Nephron progenitor cell (in vitro differentiated cells): ENCODE measurements around the gene RBM8A.
"Not testable (repeated sequence)": the region's sequence is repeated elsewhere in the genome, so short reads cannot be mapped to it uniquely, and the experiment has no call there.

Experiments used
- DNase-seq: peaks from one replicate; pipeline ENCODE4 v3.0.0; 2021
- H3K27ac Mint-ChIP-seq: 2 replicates; pipeline ENCODE4 v1.8.0; 2021; ENCODE audit warnings: mild to moderate bottlenecking, moderate library complexity, mixed read lengths
- H3K27me3 Mint-ChIP-seq: 2 replicates; pipeline ENCODE4 v1.8.0; 2021; ENCODE audit warnings: mild to moderate bottlenecking, low read depth, mixed read lengths; ENCODE audit not compliant: poor library complexity
- H3K36me3 Mint-ChIP-seq: 2 replicates; pipeline ENCODE4 v1.8.0; 2021; ENCODE audit warnings: low read depth, mixed read lengths
- H3K4me1 Mint-ChIP-seq: 2 replicates; pipeline ENCODE4 v1.8.0; 2021; ENCODE audit warnings: mixed read lengths
- H3K4me3 Mint-ChIP-seq: 2 replicates; pipeline ENCODE4 v1.8.0; 2021; ENCODE audit warnings: mild to moderate bottlenecking, moderate library complexity, mixed read lengths
- H3K9me3 Mint-ChIP-seq: 2 replicates; pipeline ENCODE4 v1.8.0; 2021; ENCODE audit warnings: mild to moderate bottlenecking, moderate library complexity, mixed read lengths
- TF ChIP-seq, protein P1 (sequence below): fragments of 200-600 bp; sonication (generic); IDR thresholded peaks from 2 replicates; pipeline ENCODE4 v1.5.0; 2021; ENCODE audit warnings: antibody characterized with exemption

The RBM8A gene

DNA sequence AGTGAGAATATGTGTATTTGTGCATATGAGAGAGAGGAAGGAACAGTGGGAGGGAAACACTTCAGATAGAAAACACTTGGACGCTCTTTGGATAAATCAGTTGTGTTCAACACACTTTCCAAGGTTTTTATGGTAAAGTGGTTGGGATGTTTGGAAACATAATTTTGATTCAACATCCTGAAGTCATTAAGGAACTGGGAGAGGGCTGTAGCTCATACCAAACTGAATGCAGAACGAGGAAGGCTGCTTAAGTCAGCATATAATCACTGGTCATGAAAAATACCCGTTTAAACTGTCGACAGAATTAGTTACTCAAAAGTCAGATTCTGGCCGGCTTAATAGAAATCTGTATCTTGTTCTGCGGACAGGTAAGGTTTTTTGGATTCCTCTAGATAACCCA, 15.6 kb upstream of the RBM8A start:
- Mint-ChIP-seq H3K9me3 (no peaks in the 10 kb centered on the region), H3K4me3 (no peak overlapping the region), H3K27me3 (no peaks in the 10 kb centered on the region), H3K36me3 (peaks cover 37% of the 10 kb centered on the region), H3K4me1 (peaks cover 15% of the 10 kb centered on the region), H3K27ac (peak overlapping the region; percentile 87)
- TF ChIP-seq, protein P1, sequence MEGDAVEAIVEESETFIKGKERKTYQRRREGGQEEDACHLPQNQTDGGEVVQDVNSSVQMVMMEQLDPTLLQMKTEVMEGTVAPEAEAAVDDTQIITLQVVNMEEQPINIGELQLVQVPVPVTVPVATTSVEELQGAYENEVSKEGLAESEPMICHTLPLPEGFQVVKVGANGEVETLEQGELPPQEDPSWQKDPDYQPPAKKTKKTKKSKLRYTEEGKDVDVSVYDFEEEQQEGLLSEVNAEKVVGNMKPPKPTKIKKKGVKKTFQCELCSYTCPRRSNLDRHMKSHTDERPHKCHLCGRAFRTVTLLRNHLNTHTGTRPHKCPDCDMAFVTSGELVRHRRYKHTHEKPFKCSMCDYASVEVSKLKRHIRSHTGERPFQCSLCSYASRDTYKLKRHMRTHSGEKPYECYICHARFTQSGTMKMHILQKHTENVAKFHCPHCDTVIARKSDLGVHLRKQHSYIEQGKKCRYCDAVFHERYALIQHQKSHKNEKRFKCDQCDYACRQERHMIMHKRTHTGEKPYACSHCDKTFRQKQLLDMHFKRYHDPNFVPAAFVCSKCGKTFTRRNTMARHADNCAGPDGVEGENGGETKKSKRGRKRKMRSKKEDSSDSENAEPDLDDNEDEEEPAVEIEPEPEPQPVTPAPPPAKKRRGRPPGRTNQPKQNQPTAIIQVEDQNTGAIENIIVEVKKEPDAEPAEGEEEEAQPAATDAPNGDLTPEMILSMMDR: no peak
- no peak for DNase-seq

DNA sequence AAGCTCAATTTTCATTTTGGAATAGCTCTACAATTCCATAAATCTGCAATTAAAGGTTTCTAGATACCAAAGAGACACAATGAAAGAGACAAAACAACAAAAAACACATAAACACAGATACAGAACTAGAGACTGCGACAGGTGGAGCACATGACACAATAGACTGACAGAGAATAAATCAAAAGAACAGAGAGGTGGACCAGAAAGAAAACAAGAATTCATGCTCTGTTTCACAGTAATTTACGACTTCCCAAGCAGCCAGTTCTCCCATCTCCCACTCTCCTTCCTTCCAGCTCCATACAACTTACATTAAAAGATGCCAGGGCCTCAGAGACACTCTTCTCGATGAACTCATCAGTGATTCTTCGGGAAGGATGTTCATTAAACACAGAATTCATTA, 15.1 kb upstream of the RBM8A start:
- H3K9me3 Mint-ChIP-seq: no peaks in the 10 kb centered on the region
- no peak overlapping the region for H3K4me3 Mint-ChIP-seq
- no peak for DNase-seq
- H3K27ac Mint-ChIP-seq: peak overlapping the region; percentile 87
- H3K27me3 Mint-ChIP-seq: no peaks in the 10 kb centered on the region
- H3K36me3 Mint-ChIP-seq: peaks cover 37% of the 10 kb centered on the region
- H3K4me1 Mint-ChIP-seq: peaks cover 15% of the 10 kb centered on the region
- TF ChIP-seq, protein P1: no peak

DNA sequence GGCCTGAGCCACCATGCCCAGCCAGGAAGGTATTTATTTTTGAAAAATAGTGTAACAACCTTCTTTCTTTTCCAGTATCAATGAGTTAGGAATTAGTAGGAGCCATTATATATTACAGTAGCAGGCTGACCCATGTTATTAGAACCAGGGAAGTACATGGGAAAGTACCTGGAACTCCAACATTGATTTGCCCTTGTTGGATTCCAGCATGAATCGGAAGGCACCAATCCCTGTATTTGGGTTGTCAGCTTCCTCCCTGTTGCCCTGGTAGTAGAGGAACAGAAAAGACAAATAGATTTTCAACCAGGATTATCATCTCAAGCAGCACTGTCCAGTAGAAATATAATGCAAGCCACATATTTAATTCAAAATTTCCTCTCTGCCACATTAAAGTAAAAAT, 10.2 kb upstream of the RBM8A start:
- no peak overlapping the region for H3K27ac Mint-ChIP-seq
- no peaks in the 10 kb centered on the region for H3K9me3 Mint-ChIP-seq
- H3K4me1 Mint-ChIP-seq: peaks cover 12% of the 10 kb centered on the region
- no peaks in the 10 kb centered on the region for H3K27me3 Mint-ChIP-seq
- peaks cover 40% of the 10 kb centered on the region for H3K36me3 Mint-ChIP-seq
- TF ChIP-seq, protein P1: no peak
- DNase-seq: no peak
- H3K4me3 Mint-ChIP-seq: no peak overlapping the region

DNA sequence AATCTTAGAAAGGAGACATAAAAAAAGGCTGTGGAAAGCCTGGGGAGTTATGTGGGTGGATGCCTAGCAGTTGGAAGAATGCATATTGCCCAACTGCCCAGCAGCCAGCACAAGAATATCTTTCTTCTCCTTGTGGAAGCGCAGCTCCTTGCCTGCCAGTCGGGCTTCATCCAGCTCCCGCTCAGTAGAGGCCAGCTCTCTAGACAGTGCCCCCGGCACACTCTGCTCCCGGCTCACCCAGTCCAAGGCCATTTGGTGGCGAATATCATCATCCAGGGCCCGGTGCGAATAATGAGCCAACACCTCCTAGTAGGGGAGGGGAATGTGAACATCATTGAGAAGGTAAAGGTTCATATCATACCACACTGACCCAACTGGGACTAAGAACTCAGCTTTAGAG, 9.0 kb upstream of the RBM8A start:
- H3K4me3 Mint-ChIP-seq: no peak overlapping the region
- H3K27me3 Mint-ChIP-seq: no peaks in the 10 kb centered on the region
- TF ChIP-seq, protein P1: no peak
- peaks cover 12% of the 10 kb centered on the region for H3K4me1 Mint-ChIP-seq
- DNase-seq: no peak
- no peak overlapping the region for H3K27ac Mint-ChIP-seq
- H3K9me3 Mint-ChIP-seq: no peaks in the 10 kb centered on the region
- peaks cover 34% of the 10 kb centered on the region for H3K36me3 Mint-ChIP-seq

DNA sequence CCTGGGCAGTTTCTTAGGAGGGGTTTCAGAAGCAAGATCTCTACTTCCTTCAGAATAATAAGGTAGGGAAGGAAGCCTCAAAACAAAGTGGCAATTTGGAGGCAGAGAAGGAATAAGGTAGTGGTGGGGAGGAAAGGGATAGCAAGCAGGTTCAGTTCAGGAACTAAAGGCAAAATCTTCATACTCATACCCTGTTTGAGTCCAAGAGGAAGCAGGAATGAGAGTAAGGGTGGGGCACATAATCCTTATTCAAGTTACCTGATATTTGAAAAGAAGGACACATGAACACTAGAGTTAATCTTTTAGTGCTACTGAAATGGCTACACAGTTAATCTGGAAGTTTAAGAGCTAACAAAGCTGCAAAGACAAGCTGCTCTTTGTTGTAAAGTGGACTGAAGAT, 8.4 kb upstream of the RBM8A start:
- no peak for DNase-seq
- Mint-ChIP-seq H3K9me3 (no peaks in the 10 kb centered on the region), H3K36me3 (peaks cover 34% of the 10 kb centered on the region), H3K4me1 (peaks cover 12% of the 10 kb centered on the region), H3K27me3 (no peaks in the 10 kb centered on the region), H3K27ac (no peak overlapping the region), H3K4me3 (no peak overlapping the region)
- TF ChIP-seq, protein P1: no peak

DNA sequence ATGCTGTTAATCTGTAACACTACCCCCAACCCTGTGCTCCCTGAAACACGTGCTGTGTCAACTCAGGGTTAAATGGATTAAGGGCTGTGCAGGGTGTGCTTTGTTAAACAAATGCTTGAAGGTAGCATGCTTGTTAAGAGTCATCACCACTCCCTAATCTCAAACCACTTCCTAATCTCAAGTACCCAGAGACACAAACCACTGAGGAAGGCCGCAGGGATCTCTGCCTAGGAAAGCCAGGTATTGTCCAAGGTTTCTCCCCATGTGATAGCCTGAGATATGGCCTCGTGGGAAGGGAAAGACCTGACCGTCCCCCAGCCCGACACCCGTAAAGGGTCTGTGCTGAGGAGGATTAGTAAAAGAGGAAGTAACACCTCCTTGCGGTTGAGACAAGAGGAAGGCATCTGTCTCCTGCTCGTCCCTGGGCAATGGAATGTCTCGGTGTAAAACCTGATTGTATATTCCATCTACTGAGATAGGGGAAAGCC, 5.3 kb upstream of the RBM8A start:
- not testable (repeated sequence) for H3K27ac Mint-ChIP-seq, DNase-seq, H3K4me3 Mint-ChIP-seq, H3K27me3 Mint-ChIP-seq, H3K9me3 Mint-ChIP-seq
- peaks cover 35% of the 10 kb centered on the region for H3K36me3 Mint-ChIP-seq
- peaks cover 20% of the 10 kb centered on the region for H3K4me1 Mint-ChIP-seq
